Spleen (tissue), 11 donors: ENCODE data around the gene TP73. TPM values are rescaled to one million over a fixed set of nuclear protein-coding genes. Genes with fewer than 3 reads are reported as not detected.

Experiments used
- DNase-seq: peaks from one replicate; pipeline ENCODE4 v3.0.0-alpha.2; 2020
- H3K27ac ChIP-seq, 8 donors: fragments of 200-600 bp; sonication (generic) in 7 of 8; 1 replicate in 4 of 8; 2 replicates in 4 of 8; pipeline versions ENCODE4 v1.5.0 to v1.8.0; 2016 to 2021; ENCODE audit warnings: inconsistent platforms in 4 of 8, mild to moderate bottlenecking in 4 of 8, moderate library complexity in 1 of 8
- H3K27me3 ChIP-seq, 7 donors: fragments of 200-600 bp; sonication (generic) in 6 of 7; replicated peaks in 1 of 7; 1 replicate in 4 of 7; 2 replicates in 3 of 7; pipeline versions ENCODE4 v1.5.0 to v1.8.0; 2016 to 2021; ENCODE audit warnings: inconsistent platforms in 3 of 7, mild to moderate bottlenecking in 1 of 7
- H3K36me3 ChIP-seq, 6 donors: fragments of 200-600 bp; sonication (generic) in 5 of 6; 1 replicate in 4 of 6; 2 replicates in 2 of 6; pipeline versions ENCODE4 v1.5.0 to v1.8.0; 2016 to 2021; ENCODE audit warnings: inconsistent platforms in 2 of 6
- H3K4me1 ChIP-seq, 6 donors: fragments of 200-600 bp; sonication (generic) in 5 of 6; 1 replicate in 3 of 6; 2 replicates in 3 of 6; pipeline versions ENCODE4 v1.5.0 to v1.8.0; 2016 to 2021; ENCODE audit warnings: inconsistent platforms in 3 of 6
- H3K4me3 ChIP-seq, 8 donors: fragments of 200-600 bp; sonication (generic) in 7 of 8; 1 replicate in 4 of 8; 2 replicates in 4 of 8; pipeline versions ENCODE4 v1.5.0 to v1.8.0; 2016 to 2021; ENCODE audit warnings: inconsistent platforms in 4 of 8, mild to moderate bottlenecking in 4 of 8, moderate library complexity in 2 of 8
- H3K9me3 ChIP-seq, 8 donors: fragments of 200-600 bp; sonication (generic) in 7 of 8; 1 replicate in 4 of 8; 2 replicates in 4 of 8; pipeline versions ENCODE4 v1.5.0 to v1.8.0; 2016 to 2021; ENCODE audit warnings: inconsistent platforms in 4 of 8
- POLR2A ChIP-seq, 3 donors: fragments of 450-650 bp; IDR thresholded peaks; one replicate each; pipeline ENCODE4 v1.5.1; 2017; ENCODE audit warnings: antibody characterized with exemption in 3 of 3, mild to moderate bottlenecking in 1 of 3
- POLR2AphosphoS5 ChIP-seq, 3 donors: sonication (generic); formaldehyde crosslinking; IDR thresholded peaks; one replicate each; pipeline ENCODE4 v1.5.1; 2017; ENCODE audit warnings: antibody characterized with exemption in 3 of 3
- WGBS, 5 donors: extraction: QIAGEN DNeasy Blood & Tissue Kit in 3 of 5; methylation state at CpG; one replicate each; pipeline versions ENCODE4 v1.1.5 to v1.1.7; 2013 to 2018; 5-methylcytosine and 5-hydroxymethylcytosine counted together
- intact Hi-C: fragments of 100-400 bp; cut with DNase I; formaldehyde crosslinking; loops from one replicate; pipeline ENCODE4 v1.15.0; 2023; ENCODE audit warnings: low total_unique reads
- polyA plus RNA-seq, 3 donors: library from polyadenylated mRNA; stranded (reverse); fragments of 200-250 nt; gene quantifications; one replicate each; pipeline ENCODE4 v1.2.1, GENCODE V29; 2013
- total RNA-seq, 7 donors: library from RNA; depleted of rRNA in 3 of 7; stranded (reverse); fragments of >200 nt in 3 of 7; fragmentation: NEBNext Ultra II Directional in 4 of 7; extraction: Animal tissue kit (Norgen Biotek cat#: 25700) in 4 of 7; gene quantifications; one replicate each; pipeline versions ENCODE4 v1.1.0 to v1.2.1, GENCODE V29; 2016 to 2021
- TF ChIP-seq, protein P1 (sequence below), 11 experiments: fragments of 200-600 bp in 7 of 11; fragments of 450-650 bp in 4 of 11; sonication (generic) in 4 of 11; IDR thresholded peaks in 8 of 11; conservative IDR thresholded peaks in 3 of 11; 1 replicate in 7 of 11; 2 replicates in 4 of 11; pipeline versions ENCODE4 v1.4.0 to v1.8.0; 2016 to 2021; ENCODE audit warnings: antibody characterized with exemption in 11 of 11, inconsistent platforms in 4 of 11, mild to moderate bottlenecking in 1 of 11
- donor health status: healthy with polysubstance abuse.
- donor health status: DM: no; HTN: no; CAD: no; lungs with moderate emphysema.
- donor health status: DM: no; HTN: no; CAD: no.
- donor health status: Bipolar disorder and iron deficiency.
- donor health status: healthy.
- donor health status: DM: no; HTN: no; CAD: no.
- donor health status: DM: yes; HTN: yes; CAD: no.

Gene TP73
- total and polyA plus RNA-seq, 10 donors, result 0.11 to 4.3 (median 0.96) TPM

DNA sequence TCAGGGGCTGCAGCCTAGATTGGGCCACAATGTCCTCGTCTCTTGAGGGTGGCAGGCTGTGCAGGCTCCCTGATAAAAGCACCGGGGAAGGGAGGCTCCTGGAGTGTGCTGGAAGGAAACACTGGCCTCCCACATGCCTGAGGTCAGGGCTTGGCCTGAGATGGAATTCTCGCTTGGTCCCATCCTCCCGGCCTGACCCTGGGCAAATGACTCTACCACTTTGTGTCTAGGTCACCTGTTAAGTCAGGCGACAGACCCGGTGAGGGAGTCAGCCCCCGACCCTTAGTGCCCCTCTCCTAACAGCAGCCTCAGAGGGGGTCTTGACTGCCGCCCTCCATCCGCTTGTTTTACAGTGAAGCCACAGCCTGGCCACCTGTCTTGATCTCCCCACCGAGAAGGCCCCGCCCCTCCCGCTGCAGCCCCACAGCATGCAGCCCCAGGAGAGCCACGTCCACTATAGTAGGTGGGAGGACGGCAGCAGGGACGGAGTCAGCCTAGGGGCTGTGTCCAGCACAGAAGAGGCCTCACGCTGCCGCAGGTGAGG is 122.7 kb downstream of the TP73 start:
- peaks cover 0 to 24% (median 15%) of the 10 kb centered on the region in 6 donors for H3K36me3 ChIP-seq
- peak overlapping the region in 5 of 8 donors; percentile 20 to 74 (median 38) for H3K27ac ChIP-seq
- WGBS, 5 donors, result 43 to 58% (median 50%) methylated on average over 11 to 17 of the region's 17 CpGs
- H3K27me3 ChIP-seq, result peaks cover 0 to 34% (median 0%) of the 10 kb centered on the region in 7 donors
- DNase-seq, result no peak
- TF ChIP-seq POLR2AphosphoS5 (IDR thresholded peaks at IDR 0.05) (peak in 1 of 3 donors; percentile 6), POLR2A (IDR thresholded peaks at IDR 0.05) (no peak)
- TF ChIP-seq, protein P1, sequence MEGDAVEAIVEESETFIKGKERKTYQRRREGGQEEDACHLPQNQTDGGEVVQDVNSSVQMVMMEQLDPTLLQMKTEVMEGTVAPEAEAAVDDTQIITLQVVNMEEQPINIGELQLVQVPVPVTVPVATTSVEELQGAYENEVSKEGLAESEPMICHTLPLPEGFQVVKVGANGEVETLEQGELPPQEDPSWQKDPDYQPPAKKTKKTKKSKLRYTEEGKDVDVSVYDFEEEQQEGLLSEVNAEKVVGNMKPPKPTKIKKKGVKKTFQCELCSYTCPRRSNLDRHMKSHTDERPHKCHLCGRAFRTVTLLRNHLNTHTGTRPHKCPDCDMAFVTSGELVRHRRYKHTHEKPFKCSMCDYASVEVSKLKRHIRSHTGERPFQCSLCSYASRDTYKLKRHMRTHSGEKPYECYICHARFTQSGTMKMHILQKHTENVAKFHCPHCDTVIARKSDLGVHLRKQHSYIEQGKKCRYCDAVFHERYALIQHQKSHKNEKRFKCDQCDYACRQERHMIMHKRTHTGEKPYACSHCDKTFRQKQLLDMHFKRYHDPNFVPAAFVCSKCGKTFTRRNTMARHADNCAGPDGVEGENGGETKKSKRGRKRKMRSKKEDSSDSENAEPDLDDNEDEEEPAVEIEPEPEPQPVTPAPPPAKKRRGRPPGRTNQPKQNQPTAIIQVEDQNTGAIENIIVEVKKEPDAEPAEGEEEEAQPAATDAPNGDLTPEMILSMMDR (IDR thresholded peaks at IDR 0.05 in 8 of 11, conservative IDR thresholded peaks at IDR 0.05 in 3 of 11), result no peak
- intact Hi-C loops, result no loop called here
- H3K4me1 ChIP-seq, result peaks cover 23 to 56% (median 46%) of the 10 kb centered on the region in 6 donors
- no peaks in the 10 kb centered on the region for H3K9me3 ChIP-seq
- H3K4me3 ChIP-seq, result peak overlapping the region in 1 of 8 donors; percentile 31

DNA sequence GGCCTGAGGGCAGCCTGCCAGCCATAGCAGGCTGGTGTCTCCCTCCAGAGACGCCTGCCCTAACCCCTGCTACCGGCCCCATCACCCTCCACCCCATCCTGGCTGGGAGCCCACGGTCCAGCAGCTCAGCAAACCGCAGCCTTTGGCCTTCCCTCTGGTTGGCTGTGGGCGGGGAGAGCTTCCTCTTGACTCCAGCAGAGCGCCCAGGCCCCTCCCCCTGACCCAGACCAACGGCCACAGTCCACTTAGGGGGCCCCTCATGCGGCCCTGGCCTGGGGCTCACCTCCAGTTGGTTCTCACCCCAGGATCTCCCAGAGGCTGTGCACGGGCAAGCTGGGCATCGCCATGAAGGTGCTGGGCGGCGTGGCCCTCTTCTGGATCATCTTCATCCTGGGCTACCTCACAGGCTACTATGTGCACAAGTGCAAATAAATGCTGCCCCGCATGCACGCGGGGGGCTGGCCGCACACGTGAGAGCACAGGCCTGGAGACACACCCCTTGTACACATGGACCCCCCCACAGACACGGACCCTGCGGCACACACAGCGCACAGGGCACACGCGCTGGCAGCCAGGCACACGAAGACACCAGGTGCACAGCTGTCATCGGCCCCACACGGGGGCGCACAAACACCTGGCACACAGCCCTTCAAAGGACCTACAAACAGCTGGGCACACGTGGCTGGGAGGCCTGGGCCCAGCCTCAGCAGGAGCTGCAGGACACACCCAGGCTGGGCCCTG is 123.3 kb downstream of the TP73 start:
- H3K36me3 ChIP-seq, result peaks cover 0 to 30% (median 21%) of the 10 kb centered on the region in 6 donors
- H3K4me3 ChIP-seq, result peak overlapping the region in 1 of 8 donors; percentile 31
- H3K4me1 ChIP-seq, result peaks cover 23 to 55% (median 46%) of the 10 kb centered on the region in 6 donors
- no peaks in the 10 kb centered on the region for H3K9me3 ChIP-seq
- DNase-seq, result peak; percentile 86
- TF ChIP-seq POLR2A (IDR thresholded peaks at IDR 0.05) (no peak), POLR2AphosphoS5 (IDR thresholded peaks at IDR 0.05) (peak in 2 of 3 donors; percentile 33 to 46)
- TF ChIP-seq, protein P1 (IDR thresholded peaks at IDR 0.05 in 8 of 11, conservative IDR thresholded peaks at IDR 0.05 in 3 of 11), result peak in 8 of 11 experiments; percentile 21 to 52 (median 40)
- 26 to 35% (median 29%) methylated on average over 7 to 27 of the region's 27 CpGs for WGBS, 5 donors
- peak overlapping the region in 3 of 8 donors; percentile 22 to 74 (median 31) for H3K27ac ChIP-seq
- intact Hi-C loops, result no loop called here
- H3K27me3 ChIP-seq, result peaks cover 0 to 27% (median 0%) of the 10 kb centered on the region in 7 donors

DNA sequence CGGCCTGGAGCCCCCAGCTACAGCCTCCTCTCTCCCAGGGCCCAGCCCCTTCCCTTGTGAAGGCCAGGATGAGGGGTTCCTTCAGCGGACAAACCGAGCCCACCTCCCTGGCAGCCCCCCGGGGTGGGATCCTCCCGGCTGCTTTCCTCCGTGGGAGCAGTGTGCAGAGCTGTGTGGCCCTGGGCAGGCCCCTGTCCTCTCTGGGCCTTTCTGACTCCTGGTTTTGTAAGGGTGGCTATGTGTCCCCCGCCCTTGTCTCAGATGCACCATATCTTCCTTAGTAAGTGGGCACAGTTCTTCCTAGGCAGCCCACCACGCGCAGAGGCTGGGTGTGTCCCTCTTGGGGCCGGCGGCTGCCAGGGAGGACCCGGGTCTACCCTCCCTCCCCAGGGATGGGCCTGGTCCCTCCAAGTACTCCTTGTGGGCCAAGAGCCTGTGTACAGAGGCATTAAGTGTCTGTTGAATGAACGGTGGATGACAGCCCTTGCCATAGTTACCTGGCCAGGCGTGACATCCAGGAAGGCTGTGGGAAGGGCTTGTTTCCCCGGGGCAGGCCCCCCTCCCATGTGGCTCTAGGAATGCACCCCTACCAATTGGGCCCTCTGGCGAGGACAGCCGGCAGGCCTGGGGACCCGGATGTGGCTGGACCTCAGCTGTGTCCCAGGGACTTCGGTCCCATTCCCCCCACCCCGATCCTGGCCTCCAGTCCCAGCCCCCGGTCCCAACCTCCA is 124.1 kb downstream of the TP73 start:
- H3K9me3 ChIP-seq, result no peaks in the 10 kb centered on the region
- H3K4me3 ChIP-seq, result no peak overlapping the region
- DNase-seq, result no peak
- H3K27me3 ChIP-seq, result peaks cover 0 to 22% (median 0%) of the 10 kb centered on the region in 7 donors
- 79 to 91% (median 83%) methylated on average over 9 to 21 of the region's 21 CpGs for WGBS, 5 donors
- peaks cover 0 to 37% (median 29%) of the 10 kb centered on the region in 6 donors for H3K36me3 ChIP-seq
- H3K27ac ChIP-seq, result peak overlapping the region in 1 of 8 donors; percentile 74
- TF ChIP-seq, protein P1 (IDR thresholded peaks at IDR 0.05 in 8 of 11, conservative IDR thresholded peaks at IDR 0.05 in 3 of 11), result no peak
- peak in 1 of 3 donors; percentile 10 for TF ChIP-seq POLR2AphosphoS5 (IDR thresholded peaks at IDR 0.05)
- peaks cover 21 to 49% (median 43%) of the 10 kb centered on the region in 6 donors for H3K4me1 ChIP-seq
- intact Hi-C loops, result no loop called here
